GM23338 (cell line): ENCODE measurements around the gene CCDC54.

Experiments
- CREB1 ChIP-seq: fragments of 250-450 bp; sonication (Bioruptor Pico); IDR thresholded peaks from 2 replicates; pipeline ENCODE4 v1.5.0; 2020; ENCODE audit warnings: low read depth, mild to moderate bottlenecking, moderate library complexity
- CTCF ChIP-seq, 2 experiments: fragments of 200-600 bp in 1 of 2; sonication (generic) in 1 of 2; conservative IDR thresholded peaks; 2 replicates each; pipeline versions ENCODE4 v1.5.1 to v1.6.1; 2016 to 2017; ENCODE audit warnings: antibody characterized with exemption in 2 of 2, low read depth in 2 of 2, mild to moderate bottlenecking in 2 of 2, moderate library complexity in 1 of 2
- ETS1 ChIP-seq: IDR thresholded peaks from 2 replicates; pipeline ENCODE4 v1.6.1; 2016; ENCODE audit warnings: antibody characterized with exemption
- EZH2 ChIP-seq: fragments of 200-600 bp; sonication (generic); IDR thresholded peaks from one replicate; pipeline ENCODE4 v1.8.0; 2017; ENCODE audit warnings: antibody characterized with exemption, mild to moderate bottlenecking, low read depth; ENCODE audit not compliant: unreplicated experiment
- EZH2phosphoT487 ChIP-seq: fragments of 200-600 bp; sonication (generic); IDR thresholded peaks from one replicate; pipeline ENCODE4 v1.8.1; 2018; ENCODE audit warnings: antibody characterized with exemption; ENCODE audit not compliant: unreplicated experiment
- JUNB ChIP-seq: IDR thresholded peaks from one replicate; pipeline ENCODE4 v1.6.1; 2016; ENCODE audit warnings: antibody characterized with exemption; ENCODE audit not compliant: unreplicated experiment
- NANOG ChIP-seq: IDR thresholded peaks from 2 replicates; pipeline ENCODE4 v1.6.1; 2016; ENCODE audit warnings: antibody characterized with exemption, borderline replicate concordance
- POLR2AphosphoS5 ChIP-seq: IDR thresholded peaks from 2 replicates; pipeline ENCODE4 v1.6.1; 2016; ENCODE audit warnings: antibody characterized with exemption, low read depth
- REST ChIP-seq: IDR thresholded peaks from one replicate; pipeline ENCODE4 v1.6.1; 2018; ENCODE audit warnings: antibody characterized with exemption; ENCODE audit not compliant: unreplicated experiment
- STAT1 ChIP-seq: IDR thresholded peaks from one replicate; pipeline ENCODE4 v1.6.1; 2016; ENCODE audit warnings: antibody characterized with exemption; ENCODE audit not compliant: unreplicated experiment
- ZNF114 ChIP-seq: fragments of 250-450 bp; sonication (Bioruptor Pico); IDR thresholded peaks from 2 replicates; pipeline ENCODE4 v1.5.0; 2020; ENCODE audit warnings: mild to moderate bottlenecking, moderate library complexity
- ZNF462 ChIP-seq: fragments of 250-450 bp; sonication (Bioruptor Pico); IDR thresholded peaks from 2 replicates; pipeline ENCODE4 v1.5.0; 2020; ENCODE audit warnings: mild to moderate bottlenecking, moderate library complexity

- peak in 1 of 2 experiments; percentile 25; a peak in 1 of 4 replicates for TF ChIP-seq CTCF (conservative IDR thresholded peaks at IDR 0.05; ENCODE audit: low read depth in 2 of 2)
- no peak for TF ChIP-seq EZH2phosphoT487
- no peak for TF ChIP-seq POLR2AphosphoS5
- no peak for TF ChIP-seq REST
- no peak for TF ChIP-seq ZNF114
- TF ChIP-seq EZH2 = no peak
- TF ChIP-seq CREB1 (CRISPR knock-in tag) = no peak
- no peak for TF ChIP-seq ZNF462 (CRISPR knock-in tag)
- no peak for TF ChIP-seq JUNB
- TF ChIP-seq STAT1 = no peak
- no peak for TF ChIP-seq NANOG
- TF ChIP-seq ETS1 = no peak
Measured at GRCh38 chr3:107370907-107371306, 6.3 kb upstream of the CCDC54 start.
